Natural killer cell (primary cell): Measurements from ENCODE around the gene ATP5PB. TPM values are rescaled to one million over a fixed set of nuclear protein-coding genes. Genes with fewer than 3 reads are reported as not detected.
A peak's percentile ranks its signal among the peaks of the same experiment; 100 is the strongest.

Experiments
- ATAC-seq, 3 donors: fragments of 150-1000 bp in 2 of 3; fragments of 200-7000 bp in 1 of 3; cut with Tn5 transposase; 1 replicate in 1 of 3; 2 replicates in 2 of 3; pipeline ENCODE4 v1.10.0; 2021; ENCODE audit warnings: mild to moderate bottlenecking in 2 of 3, moderate library complexity in 2 of 3
- DNase-seq, 2 donors: peaks; one replicate each; pipeline versions ENCODE4 v3.0.0 to v3.0.0-alpha.2; 2013 to 2021; ENCODE audit warnings: mixed read lengths in 1 of 2
- H3K27ac ChIP-seq: one replicate; pipeline ENCODE4 v1.5.1; 2013; ENCODE audit warnings: mild to moderate bottlenecking, low read length
- H3K27me3 ChIP-seq: one replicate; pipeline ENCODE4 v1.6.1; 2013; ENCODE audit warnings: low read length; ENCODE audit not compliant: control insufficient read depth, insufficient read depth
- H3K36me3 ChIP-seq: one replicate; pipeline ENCODE4 v1.6.1; 2013; ENCODE audit warnings: low read length; ENCODE audit not compliant: control insufficient read depth, insufficient read depth
- H3K4me1 ChIP-seq: one replicate; pipeline ENCODE4 v1.6.1; 2013; ENCODE audit warnings: low read length; ENCODE audit not compliant: control insufficient read depth, insufficient read depth
- H3K4me3 ChIP-seq: one replicate; pipeline ENCODE4 v1.5.1; 2013; ENCODE audit warnings: low read length
- H3K9me3 ChIP-seq: one replicate; pipeline ENCODE4 v1.6.1; 2013; ENCODE audit warnings: low read length; ENCODE audit not compliant: control insufficient read depth, insufficient read depth
- H3K27ac Mint-ChIP-seq, 2 donors: one replicate each; pipeline ENCODE4 v1.8.0; 2022; ENCODE audit warnings: mild to moderate bottlenecking in 2 of 2, mixed read lengths in 2 of 2, moderate library complexity in 1 of 2
- H3K27me3 Mint-ChIP-seq, 2 donors: one replicate each; pipeline ENCODE4 v1.8.0; 2022; ENCODE audit warnings: low read depth in 2 of 2, mixed read lengths in 2 of 2
- H3K36me3 Mint-ChIP-seq: one replicate; pipeline ENCODE4 v1.8.0; 2022; ENCODE audit warnings: mixed read lengths
- H3K4me1 Mint-ChIP-seq, 2 donors: one replicate each; pipeline ENCODE4 v1.8.0; 2022; ENCODE audit warnings: mixed read lengths in 2 of 2
- H3K4me3 Mint-ChIP-seq: one replicate; pipeline ENCODE4 v1.8.0; 2022; ENCODE audit warnings: mild to moderate bottlenecking, moderate library complexity, mixed read lengths
- H3K9me3 Mint-ChIP-seq, 2 donors: one replicate each; pipeline ENCODE4 v1.8.0; 2022; ENCODE audit warnings: mixed read lengths in 2 of 2
- CTCF ChIP-seq: fragments of 200-600 bp; IDR thresholded peaks from one replicate; pipeline ENCODE4 v1.8.0; 2022; ENCODE audit warnings: antibody characterized with exemption
- WGBS: methylation state at CpG from one replicate; pipeline ENCODE4 v1.1.7; 2013; ENCODE audit warnings: missing lambda C conversion rate; ENCODE audit not compliant: insufficient coverage; 5-methylcytosine and 5-hydroxymethylcytosine counted together
- intact Hi-C: fragments of 100-400 bp; cut with micrococcal nuclease; formaldehyde crosslinking; loops from one replicate; pipeline ENCODE4 v1.14.2; 2022
- total RNA-seq, 4 donors: library from RNA; stranded (reverse); fragments of 120-200 nt in 1 of 4; gene quantifications; one replicate each; pipeline versions ENCODE4 v1.2.3 to v1.2.4, GENCODE V29; 2013 to 2022

Gene ATP5PB
- total RNA-seq, 3 donors from 2014 or later (not counting 1 experiment from before 2014, with no cell fraction given): 105 to 115 (median 105) TPM

DNA sequence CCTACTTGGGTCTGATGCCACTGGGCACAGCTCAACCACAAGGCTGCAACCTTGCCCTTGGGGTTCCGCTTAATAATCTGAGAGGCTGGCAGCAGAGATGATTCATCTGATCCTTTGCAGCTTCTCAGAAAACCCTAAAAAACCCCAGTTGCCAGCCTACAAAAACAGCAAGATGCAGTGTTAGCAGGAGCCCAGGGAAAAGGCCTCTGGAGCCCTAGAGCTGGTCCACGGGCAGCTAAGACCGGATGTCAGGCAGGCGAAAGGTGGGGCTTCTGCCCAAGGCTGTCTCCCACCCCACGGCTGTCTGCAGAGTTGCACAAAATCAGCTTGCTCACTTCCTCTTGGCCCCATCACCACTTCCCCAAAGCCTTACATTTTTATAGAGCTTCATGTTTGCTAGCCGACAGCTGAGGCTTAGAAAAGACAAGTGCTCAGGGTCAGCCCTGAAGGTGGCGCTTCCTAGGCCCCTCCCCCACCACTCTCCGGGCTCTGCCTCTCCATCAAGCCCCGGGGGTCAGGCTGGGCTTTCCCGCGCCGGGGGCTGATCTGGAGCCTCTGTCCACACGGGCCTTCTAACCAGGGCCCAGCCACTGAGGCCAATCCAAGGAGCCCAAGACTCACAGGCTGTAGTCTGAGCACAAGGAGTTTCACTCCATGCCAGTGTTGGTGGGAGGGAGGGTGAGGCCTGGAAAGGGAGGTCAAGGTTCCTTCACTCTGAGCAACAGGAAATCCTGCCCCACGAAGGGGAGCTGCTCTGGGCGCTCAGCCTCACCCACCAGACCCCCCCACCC lies 58.3 kb downstream of the ATP5PB start:
- Histone ChIP-seq H3K36me3 (no peaks in the 10 kb centered on the region), H3K27ac (peak overlapping the region; percentile 92), H3K27me3 (no peaks in the 10 kb centered on the region), H3K4me3 (peak overlapping the region; percentile 26), H3K9me3 (no peaks in the 10 kb centered on the region), H3K4me1 (peaks cover 61% of the 10 kb centered on the region)
- no peaks in the 10 kb centered on the region for H3K9me3 Mint-ChIP-seq
- H3K36me3 Mint-ChIP-seq: no peaks in the 10 kb centered on the region
- peak overlapping the region; percentile 80 for H3K4me3 Mint-ChIP-seq
- no peaks in the 10 kb centered on the region for H3K27me3 Mint-ChIP-seq
- intact Hi-C loops: loop anchor here (1.0 to 2.0 kb wide), 5 partner anchors 33 to 262 kb away; partner anchors contain the start of gene DDX20
- peaks cover 23 to 44% of the 10 kb centered on the region in 2 donors for H3K4me1 Mint-ChIP-seq
- DNase-seq: peak; percentile 61 to 72
- H3K27ac Mint-ChIP-seq: peak overlapping the region in 1 of 2 donors; percentile 87
- WGBS: 0% methylated on average over 13 of the region's 15 CpGs
- ATAC-seq: peak; percentile 68 to 84 (median 72)
- no peak for TF ChIP-seq CTCF

GRCh38 chr1:111509997-111510375 lies 60.7 kb downstream of the ATP5PB start:
- intact Hi-C loops: no loop called here
- no peak overlapping the region for H3K4me3 ChIP-seq
- no peak for TF ChIP-seq CTCF
- no peaks in the 10 kb centered on the region for H3K9me3 Mint-ChIP-seq
- ATAC-seq: no peak
- no peak overlapping the region for H3K27ac Mint-ChIP-seq
- no peaks in the 10 kb centered on the region for H3K27me3 ChIP-seq
- no peaks in the 10 kb centered on the region for H3K36me3 Mint-ChIP-seq
- WGBS: 93% methylated on average over 2 of the region's 3 CpGs
- peaks cover 44% of the 10 kb centered on the region for H3K4me1 ChIP-seq
- H3K4me1 Mint-ChIP-seq: peaks cover 22 to 49% of the 10 kb centered on the region in 2 donors
- no peak overlapping the region for H3K27ac ChIP-seq
- no peaks in the 10 kb centered on the region for H3K27me3 Mint-ChIP-seq
- no peaks in the 10 kb centered on the region for H3K36me3 ChIP-seq
- no peak for DNase-seq
- H3K9me3 ChIP-seq: no peaks in the 10 kb centered on the region
- H3K4me3 Mint-ChIP-seq: no peak overlapping the region

DNA sequence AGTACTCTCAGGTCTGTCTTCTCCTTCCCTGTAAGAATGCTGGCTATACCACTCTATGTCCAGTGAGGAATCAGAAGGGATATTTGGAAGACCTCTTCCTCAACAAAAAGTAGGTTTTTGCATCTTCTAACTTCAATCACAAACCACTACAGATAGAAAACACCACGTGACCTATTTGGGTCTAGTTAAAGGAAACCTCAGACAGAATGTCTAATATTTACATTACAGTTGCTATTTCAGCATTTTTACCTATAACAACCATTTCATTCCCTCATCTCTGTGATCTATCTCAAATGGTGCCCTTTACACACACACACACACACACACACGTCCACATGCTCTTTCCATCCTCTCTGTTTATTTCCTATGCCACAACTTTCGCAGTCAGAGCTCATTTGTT lies 62.1 kb downstream of the ATP5PB start:
- no peaks in the 10 kb centered on the region for H3K27me3 Mint-ChIP-seq
- ATAC-seq: no peak
- H3K4me3 Mint-ChIP-seq: no peak overlapping the region
- Histone ChIP-seq H3K9me3 (no peaks in the 10 kb centered on the region), H3K36me3 (no peaks in the 10 kb centered on the region), H3K27ac (no peak overlapping the region), H3K27me3 (no peaks in the 10 kb centered on the region), H3K4me1 (peaks cover 46% of the 10 kb centered on the region), H3K4me3 (no peak overlapping the region)
- WGBS: 41% methylated on average over 3 of the region's 3 CpGs
- peaks cover 26 to 52% of the 10 kb centered on the region in 2 donors for H3K4me1 Mint-ChIP-seq
- DNase-seq: peak in 1 of 2 donors; percentile 52
- H3K36me3 Mint-ChIP-seq: no peaks in the 10 kb centered on the region
- H3K9me3 Mint-ChIP-seq: no peaks in the 10 kb centered on the region
- TF ChIP-seq CTCF: no peak
- intact Hi-C loops: no loop called here
- no peak overlapping the region for H3K27ac Mint-ChIP-seq

Other genes with a start within 250 kb of the ATP5PB start
- 100 to 1,000 TPM; 203 to 297 (median 203) TPM for gene DENND2D, start 248.8 kb upstream of the ATP5PB start, total RNA-seq
- gene CHI3L2, start 221.8 kb upstream of the ATP5PB start, total RNA-seq: 10 to 100 TPM; 13.5 to 21.1 (median 17.0) TPM
- gene CHIA, start 158.6 kb upstream of the ATP5PB start, total RNA-seq: not detected
- gene OVGP1, start 21.7 kb upstream of the ATP5PB start, total RNA-seq: 1 to 10 TPM; 2.1 to 5.2 (median 4.1) TPM
- 10 to 100 TPM; 15.5 to 20.8 (median 17.8) TPM for gene WDR77, start 208 bp upstream of the ATP5PB start, total RNA-seq
- gene C1orf162, start 24.5 kb downstream of the ATP5PB start, total RNA-seq: 100 to 1,000 TPM in 2 of 3 donors, 10 to 100 TPM in 1; 85.2 to 147 (median 106) TPM
- under 1 TPM in 1 of 3 donors, not detected in 2; 0.40 TPM for gene ADORA3, start 54.2 kb downstream of the ATP5PB start, total RNA-seq
- 1 to 10 TPM in 1 of 3 donors, not detected in 2; 1.0 TPM for gene TMIGD3, start 54.2 kb downstream of the ATP5PB start, total RNA-seq
- 100 to 1,000 TPM in 2 of 3 donors, 10 to 100 TPM in 1; 83.7 to 112 (median 104) TPM for gene RAP1A, start 170.3 kb downstream of the ATP5PB start, total RNA-seq